Neural crest cell (in vitro differentiated cells): ENCODE data around the gene CDKN1C. TPM values are rescaled to one million over a fixed set of nuclear protein-coding genes. Genes with fewer than 3 reads are reported as not detected.

Source experiments
- DNase-seq: peaks from one replicate; pipeline ENCODE4 v3.0.0; 2021; ENCODE audit warnings: low read depth, mixed read lengths, low spot score
- H3K27ac Mint-ChIP-seq: one replicate; pipeline ENCODE4 v1.8.0; 2021; ENCODE audit warnings: mild to moderate bottlenecking, mixed read lengths; ENCODE audit not compliant: unreplicated experiment
- H3K27me3 Mint-ChIP-seq: 2 replicates; pipeline ENCODE4 v1.8.0; 2021; ENCODE audit warnings: low read depth, mild to moderate bottlenecking, mixed read lengths
- H3K36me3 Mint-ChIP-seq: 2 replicates; pipeline ENCODE4 v1.8.0; 2021; ENCODE audit warnings: low read depth, mild to moderate bottlenecking, mixed read lengths
- H3K4me1 Mint-ChIP-seq: 2 replicates; pipeline ENCODE4 v1.8.0; 2021; ENCODE audit warnings: mixed read lengths
- H3K4me3 Mint-ChIP-seq: one replicate; pipeline ENCODE4 v1.8.0; 2021; ENCODE audit warnings: mild to moderate bottlenecking, mixed read lengths
- H3K9me3 Mint-ChIP-seq: 2 replicates; pipeline ENCODE4 v1.8.0; 2021; ENCODE audit warnings: mixed read lengths
- total RNA-seq: library from RNA; stranded (reverse); gene quantifications from 2 replicates; pipeline ENCODE4 v1.2.1, GENCODE V29; 2021
- TF ChIP-seq, protein P1 (sequence below): fragments of 200-600 bp; sonication (generic); conservative IDR thresholded peaks from 2 replicates; pipeline ENCODE4 v1.5.0; 2021; ENCODE audit warnings: antibody characterized with exemption, mild to moderate bottlenecking

CDKN1C gene
- total RNA-seq, 1 donor from 2014 or later, result 78.3 TPM

DNA sequence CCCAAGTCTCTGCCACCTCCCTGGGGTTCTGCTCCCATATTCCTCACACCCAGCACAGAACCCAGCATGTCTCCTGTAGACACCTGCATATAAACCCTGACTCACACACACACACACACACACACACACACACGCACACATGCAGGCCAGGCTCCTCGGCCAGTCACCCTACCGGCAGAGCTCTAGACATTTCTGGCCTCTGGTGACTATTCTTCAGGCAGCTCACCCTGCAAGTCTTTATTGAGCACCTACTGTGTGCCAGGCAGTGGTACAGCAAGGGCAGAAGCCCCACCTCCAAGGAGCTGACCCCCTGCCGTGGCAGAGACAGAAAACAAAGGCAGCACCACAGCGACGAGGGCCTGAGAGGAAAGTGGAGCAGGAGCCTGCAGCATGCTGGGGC, 50.3 kb downstream of the CDKN1C start:
- H3K27me3 Mint-ChIP-seq, result peaks cover 7% of the 10 kb centered on the region

DNA sequence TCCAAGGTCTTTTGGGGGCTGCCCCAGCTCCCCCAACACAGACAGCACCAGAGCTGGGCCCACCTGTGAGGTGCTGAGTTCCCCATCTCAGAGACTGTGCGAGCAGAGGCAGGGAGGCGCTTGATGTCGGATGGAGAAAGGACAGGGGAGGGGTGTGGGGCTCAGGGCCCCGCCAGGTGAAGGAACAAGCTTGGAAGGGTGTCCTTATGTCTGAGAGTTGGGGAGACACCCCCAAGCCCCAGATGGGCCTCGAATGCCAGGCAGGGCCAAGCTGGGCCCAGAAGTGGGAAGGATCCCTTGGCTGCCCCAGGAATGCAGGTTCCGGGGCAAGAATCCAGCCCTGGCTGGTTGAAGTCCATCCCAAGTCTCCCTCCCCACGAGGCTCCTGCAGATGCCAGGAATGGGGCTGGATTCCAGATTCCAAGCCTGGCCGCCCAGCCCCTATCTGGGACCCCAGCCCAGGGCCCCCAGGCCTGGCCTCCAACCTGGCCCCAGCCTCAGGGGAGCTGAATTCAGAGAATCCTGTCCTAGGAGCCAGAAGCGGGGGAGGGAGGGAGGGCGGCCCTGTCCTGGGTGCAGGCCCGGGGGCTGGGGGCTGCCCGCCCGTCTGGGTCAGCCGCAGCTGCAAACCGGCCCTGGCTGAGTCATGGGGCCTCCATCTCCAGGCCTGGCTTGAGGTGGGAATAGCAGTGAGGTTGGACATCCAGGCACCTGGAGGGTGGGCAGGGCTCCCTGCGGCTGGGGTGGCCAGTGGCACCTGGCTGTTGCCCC, 50.9 kb downstream of the CDKN1C start:
- TF ChIP-seq, protein P1, sequence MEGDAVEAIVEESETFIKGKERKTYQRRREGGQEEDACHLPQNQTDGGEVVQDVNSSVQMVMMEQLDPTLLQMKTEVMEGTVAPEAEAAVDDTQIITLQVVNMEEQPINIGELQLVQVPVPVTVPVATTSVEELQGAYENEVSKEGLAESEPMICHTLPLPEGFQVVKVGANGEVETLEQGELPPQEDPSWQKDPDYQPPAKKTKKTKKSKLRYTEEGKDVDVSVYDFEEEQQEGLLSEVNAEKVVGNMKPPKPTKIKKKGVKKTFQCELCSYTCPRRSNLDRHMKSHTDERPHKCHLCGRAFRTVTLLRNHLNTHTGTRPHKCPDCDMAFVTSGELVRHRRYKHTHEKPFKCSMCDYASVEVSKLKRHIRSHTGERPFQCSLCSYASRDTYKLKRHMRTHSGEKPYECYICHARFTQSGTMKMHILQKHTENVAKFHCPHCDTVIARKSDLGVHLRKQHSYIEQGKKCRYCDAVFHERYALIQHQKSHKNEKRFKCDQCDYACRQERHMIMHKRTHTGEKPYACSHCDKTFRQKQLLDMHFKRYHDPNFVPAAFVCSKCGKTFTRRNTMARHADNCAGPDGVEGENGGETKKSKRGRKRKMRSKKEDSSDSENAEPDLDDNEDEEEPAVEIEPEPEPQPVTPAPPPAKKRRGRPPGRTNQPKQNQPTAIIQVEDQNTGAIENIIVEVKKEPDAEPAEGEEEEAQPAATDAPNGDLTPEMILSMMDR, result no peak
- no peak overlapping the region for H3K4me3 Mint-ChIP-seq
- H3K27ac Mint-ChIP-seq, result no peak overlapping the region
- H3K36me3 Mint-ChIP-seq, result no peaks in the 10 kb centered on the region
- H3K27me3 Mint-ChIP-seq, result peaks cover 7% of the 10 kb centered on the region
- no peak for DNase-seq
- H3K4me1 Mint-ChIP-seq, result peaks cover 37% of the 10 kb centered on the region
- H3K9me3 Mint-ChIP-seq, result no peaks in the 10 kb centered on the region

More for the DNA sequence above, 50.3 kb downstream of the CDKN1C start:
- DNase-seq, result no peak
- Mint-ChIP-seq H3K36me3 (no peaks in the 10 kb centered on the region), H3K27ac (peak overlapping the region; percentile 50), H3K9me3 (no peaks in the 10 kb centered on the region), H3K4me3 (no peak overlapping the region), H3K4me1 (peaks cover 43% of the 10 kb centered on the region)
- TF ChIP-seq, protein P1, result no peak

DNA sequence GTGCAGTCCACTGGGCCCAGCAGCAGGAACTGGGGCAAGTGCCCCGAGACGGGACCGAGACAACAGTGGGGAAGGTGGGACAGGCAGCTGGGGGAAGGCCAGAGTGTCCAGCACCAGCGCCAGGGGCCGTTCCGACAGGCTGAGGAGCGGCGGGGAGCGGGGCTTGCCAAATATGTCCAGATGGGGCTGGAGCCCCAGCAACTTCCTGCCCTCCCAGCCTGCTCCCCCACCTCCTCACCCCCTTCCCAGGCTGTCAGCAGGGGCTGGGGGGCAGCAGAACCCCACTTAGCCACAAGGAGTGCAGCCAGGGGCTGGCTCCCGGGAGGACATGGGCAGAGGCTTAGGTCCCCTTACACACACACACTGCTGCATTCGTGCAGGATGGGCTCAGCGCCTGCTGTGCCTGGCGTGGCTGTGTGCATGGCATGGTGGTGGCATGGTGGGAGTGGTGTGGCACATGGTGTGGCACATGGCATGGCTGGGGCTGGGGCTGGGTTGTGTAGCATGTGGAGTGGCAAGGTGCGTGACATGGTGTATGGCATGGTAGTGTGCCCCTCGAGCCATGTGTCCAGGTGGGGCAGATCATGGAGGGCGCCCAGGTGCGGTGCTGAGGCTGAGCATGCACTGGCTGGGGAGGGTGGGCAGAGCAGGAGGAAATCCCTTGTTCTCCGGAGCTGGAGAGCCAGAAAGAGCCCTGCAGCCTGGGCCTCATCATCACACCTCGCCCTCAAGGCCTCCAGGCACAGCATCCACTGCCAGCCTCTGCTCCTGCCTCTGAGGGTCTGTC, 51.7 kb downstream of the CDKN1C start:
- no peak for DNase-seq
- H3K27me3 Mint-ChIP-seq, result peaks cover 7% of the 10 kb centered on the region
- H3K36me3 Mint-ChIP-seq, result peaks cover 3% of the 10 kb centered on the region
- TF ChIP-seq, protein P1, result no peak
- H3K27ac Mint-ChIP-seq, result peak overlapping the region; percentile 92
- H3K4me1 Mint-ChIP-seq, result peaks cover 32% of the 10 kb centered on the region
- peaks cover 7% of the 10 kb centered on the region for H3K9me3 Mint-ChIP-seq
- no peak overlapping the region for H3K4me3 Mint-ChIP-seq

Other genes with a start within 250 kb of the CDKN1C start
- gene KCNQ1OT1, start 185.8 kb downstream of the CDKN1C start, total RNA-seq, result 2.3 TPM in 2 replicates
- gene PHLDA2, start 43.6 kb upstream of the CDKN1C start, total RNA-seq, result 1.1 and 1.6 TPM in 2 replicates
- 219 and 224 TPM in 2 replicates for gene NAP1L4, start 106.6 kb upstream of the CDKN1C start, total RNA-seq
- 59.2 and 61.8 TPM in 2 replicates for gene CARS1, start 171.6 kb upstream of the CDKN1C start, total RNA-seq